HepG2 (cell line): ENCODE measurements around the gene DDHD1. TPM values are rescaled to one million over a fixed set of nuclear protein-coding genes. Genes with fewer than 3 reads are reported as not detected.

ENCODE experiments used
- ELF1 ChIP-seq: sonication (generic); formaldehyde crosslinking; IDR thresholded peaks from 2 replicates; pipeline ENCODE4 v1.4.0; 2020; ENCODE audit warnings: missing genetic modification reagents
- FOXA3 ChIP-seq: IDR thresholded peaks from 2 replicates; pipeline ENCODE4 v1.6.1; 2016; ENCODE audit warnings: missing genetic modification reagents, missing compliant biosample characterization
- ISL2 ChIP-seq: sonication (generic); formaldehyde crosslinking; IDR thresholded peaks from 2 replicates; pipeline ENCODE4 v1.5.0; 2020; ENCODE audit warnings: missing genetic modification reagents
- ONECUT2 ChIP-seq: sonication (generic); formaldehyde crosslinking; IDR thresholded peaks from 2 replicates; pipeline ENCODE4 v1.4.0; 2020; ENCODE audit warnings: missing genetic modification reagents
- SMC3 ChIP-seq: IDR thresholded peaks from 2 replicates; pipeline ENCODE4 v1.6.1; 2011; ENCODE audit warnings: low read length, improper control_type of control experiment
- SUZ12 ChIP-seq: fragments of 150-350 bp; IDR thresholded peaks from 2 replicates; pipeline ENCODE4 v1.6.1; 2014; ENCODE audit warnings: low read depth, low read length
- ZBTB14 ChIP-seq: sonication (generic); formaldehyde crosslinking; IDR thresholded peaks from 2 replicates; pipeline ENCODE4 v1.4.0; 2020; ENCODE audit warnings: missing genetic modification reagents
- ZFP37 ChIP-seq: sonication (generic); formaldehyde crosslinking; IDR thresholded peaks from 2 replicates; pipeline ENCODE4 v1.4.0; 2020; ENCODE audit warnings: missing genetic modification reagents, borderline replicate concordance
- ZNF280D ChIP-seq: sonication (generic); formaldehyde crosslinking; IDR thresholded peaks from 2 replicates; pipeline ENCODE4 v1.5.1; 2020; ENCODE audit warnings: mild to moderate bottlenecking, missing genetic modification reagents
- ZNF660 ChIP-seq: sonication (generic); formaldehyde crosslinking; IDR thresholded peaks from 2 replicates; pipeline ENCODE4 v1.5.1; 2020; ENCODE audit warnings: mild to moderate bottlenecking, low read depth, missing genetic modification reagents, borderline replicate concordance
- ZNF792 ChIP-seq: IDR thresholded peaks from 2 replicates; pipeline ENCODE4 v1.6.1; 2016
- ZSCAN20 ChIP-seq: sonication (generic); formaldehyde crosslinking; IDR thresholded peaks from 2 replicates; pipeline ENCODE4 v1.4.0; 2020; ENCODE audit warnings: missing genetic modification reagents, mild to moderate bottlenecking, borderline replicate concordance
- polyA plus RNA-seq, 8 experiments: library from polyadenylated mRNA; depleted of rRNA in 3 of 8; stranded (reverse) in 7 of 8; unstranded in 1 of 8; fragments of >200 nt; fragmentation: Illumina TruSeq in 4 of 8; extraction: Trizol in 4 of 8; gene quantifications; 2 replicates each; pipeline versions ENCODE4 v1.2.1 to v1.2.3, GENCODE V29; 2011 to 2016; ENCODE audit warnings: low read depth in 4 of 8, missing spikeins in 1 of 8, mixed read lengths in 1 of 8; ENCODE audit not compliant: insufficient read depth in 1 of 8
- total RNA-seq, 5 experiments: library from RNA; depleted of rRNA; stranded (reverse); fragments of >200 nt; fragmentation: Illumina TruSeq; extraction: Trizol; gene quantifications; 2 replicates each; pipeline ENCODE4 v1.2.3, GENCODE V29; 2016; ENCODE audit warnings: low read depth in 1 of 5
- TF ChIP-seq, protein P1 (sequence below): sonication (generic); formaldehyde crosslinking; IDR thresholded peaks from 2 replicates; pipeline ENCODE4 v1.5.0; 2020; ENCODE audit warnings: missing genetic modification reagents
- TF ChIP-seq, protein P2 (sequence below): sonication (generic); formaldehyde crosslinking; IDR thresholded peaks from 2 replicates; pipeline ENCODE4 v1.8.1; 2022; ENCODE audit warnings: low read depth, mild to moderate bottlenecking, missing genetic modification reagents
- TF ChIP-seq, protein P3 (sequence below): sonication (generic); formaldehyde crosslinking; IDR thresholded peaks from 2 replicates; pipeline ENCODE4 v1.5.0; 2020; ENCODE audit warnings: mild to moderate bottlenecking, missing genetic modification reagents, borderline replicate concordance
- TF ChIP-seq, protein P4 (sequence below): sonication (generic); formaldehyde crosslinking; IDR thresholded peaks from 2 replicates; pipeline ENCODE4 v1.8.1; 2022; ENCODE audit warnings: mild to moderate bottlenecking, missing genetic modification reagents

DDHD1 gene
- total and polyA plus RNA-seq, 2 of the 13 experiments (the other 11 are each of a cell fraction or from before 2014, with no cell fraction given): 4.6 to 8.3 TPM

- TF ChIP-seq, protein P1, sequence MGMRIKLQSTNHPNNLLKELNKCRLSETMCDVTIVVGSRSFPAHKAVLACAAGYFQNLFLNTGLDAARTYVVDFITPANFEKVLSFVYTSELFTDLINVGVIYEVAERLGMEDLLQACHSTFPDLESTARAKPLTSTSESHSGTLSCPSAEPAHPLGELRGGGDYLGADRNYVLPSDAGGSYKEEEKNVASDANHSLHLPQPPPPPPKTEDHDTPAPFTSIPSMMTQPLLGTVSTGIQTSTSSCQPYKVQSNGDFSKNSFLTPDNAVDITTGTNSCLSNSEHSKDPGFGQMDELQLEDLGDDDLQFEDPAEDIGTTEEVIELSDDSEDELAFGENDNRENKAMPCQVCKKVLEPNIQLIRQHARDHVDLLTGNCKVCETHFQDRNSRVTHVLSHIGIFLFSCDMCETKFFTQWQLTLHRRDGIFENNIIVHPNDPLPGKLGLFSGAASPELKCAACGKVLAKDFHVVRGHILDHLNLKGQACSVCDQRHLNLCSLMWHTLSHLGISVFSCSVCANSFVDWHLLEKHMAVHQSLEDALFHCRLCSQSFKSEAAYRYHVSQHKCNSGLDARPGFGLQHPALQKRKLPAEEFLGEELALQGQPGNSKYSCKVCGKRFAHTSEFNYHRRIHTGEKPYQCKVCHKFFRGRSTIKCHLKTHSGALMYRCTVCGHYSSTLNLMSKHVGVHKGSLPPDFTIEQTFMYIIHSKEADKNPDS (CRISPR knock-in tag): no peak
- TF ChIP-seq ISL2 (no peak; the same call in 1 of the 2 replicates), SUZ12 (no peak), SMC3 (no peak), ZNF792 (CRISPR knock-in tag) (no peak), ZFP37 (CRISPR knock-in tag) (no peak), FOXA3 (no peak), ZNF280D (CRISPR knock-in tag) (no peak), ZNF660 (CRISPR knock-in tag) (no peak), ZSCAN20 (peak; percentile 83; the same call in 1 of the 2 replicates), ELF1 (peak; percentile 32; the same call in 1 of the 2 replicates), ZBTB14 (CRISPR knock-in tag) (0 out of 2 replicates have a peak, but pooled peaks have one; percentile 32), ONECUT2 (no peak)
- TF ChIP-seq, protein P2, sequence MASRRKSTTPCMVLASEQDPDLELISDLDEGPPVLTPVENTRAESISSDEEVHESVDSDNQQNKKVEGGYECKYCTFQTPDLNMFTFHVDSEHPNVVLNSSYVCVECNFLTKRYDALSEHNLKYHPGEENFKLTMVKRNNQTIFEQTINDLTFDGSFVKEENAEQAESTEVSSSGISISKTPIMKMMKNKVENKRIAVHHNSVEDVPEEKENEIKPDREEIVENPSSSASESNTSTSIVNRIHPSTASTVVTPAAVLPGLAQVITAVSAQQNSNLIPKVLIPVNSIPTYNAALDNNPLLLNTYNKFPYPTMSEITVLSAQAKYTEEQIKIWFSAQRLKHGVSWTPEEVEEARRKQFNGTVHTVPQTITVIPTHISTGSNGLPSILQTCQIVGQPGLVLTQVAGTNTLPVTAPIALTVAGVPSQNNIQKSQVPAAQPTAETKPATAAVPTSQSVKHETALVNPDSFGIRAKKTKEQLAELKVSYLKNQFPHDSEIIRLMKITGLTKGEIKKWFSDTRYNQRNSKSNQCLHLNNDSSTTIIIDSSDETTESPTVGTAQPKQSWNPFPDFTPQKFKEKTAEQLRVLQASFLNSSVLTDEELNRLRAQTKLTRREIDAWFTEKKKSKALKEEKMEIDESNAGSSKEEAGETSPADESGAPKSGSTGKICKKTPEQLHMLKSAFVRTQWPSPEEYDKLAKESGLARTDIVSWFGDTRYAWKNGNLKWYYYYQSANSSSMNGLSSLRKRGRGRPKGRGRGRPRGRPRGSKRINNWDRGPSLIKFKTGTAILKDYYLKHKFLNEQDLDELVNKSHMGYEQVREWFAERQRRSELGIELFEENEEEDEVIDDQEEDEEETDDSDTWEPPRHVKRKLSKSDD (CRISPR knock-in tag): no peak
- TF ChIP-seq, protein P3, sequence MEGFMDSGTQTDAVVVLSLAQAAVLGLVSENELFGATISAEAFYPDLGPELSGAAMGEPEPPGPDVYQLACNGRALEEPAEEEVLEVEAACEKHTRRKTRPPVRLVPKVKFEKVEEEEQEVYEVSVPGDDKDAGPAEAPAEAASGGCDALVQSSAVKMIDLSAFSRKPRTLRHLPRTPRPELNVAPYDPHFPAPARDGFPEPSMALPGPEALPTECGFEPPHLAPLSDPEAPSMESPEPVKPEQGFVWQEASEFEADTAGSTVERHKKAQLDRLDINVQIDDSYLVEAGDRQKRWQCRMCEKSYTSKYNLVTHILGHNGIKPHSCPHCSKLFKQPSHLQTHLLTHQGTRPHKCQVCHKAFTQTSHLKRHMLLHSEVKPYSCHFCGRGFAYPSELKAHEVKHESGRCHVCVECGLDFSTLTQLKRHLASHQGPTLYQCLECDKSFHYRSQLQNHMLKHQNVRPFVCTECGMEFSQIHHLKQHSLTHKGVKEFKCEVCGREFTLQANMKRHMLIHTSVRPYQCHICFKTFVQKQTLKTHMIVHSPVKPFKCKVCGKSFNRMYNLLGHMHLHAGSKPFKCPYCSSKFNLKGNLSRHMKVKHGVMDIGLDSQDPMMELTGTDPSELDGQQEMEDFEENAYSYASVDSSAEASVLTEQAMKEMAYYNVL: no peak
- TF ChIP-seq, protein P4, sequence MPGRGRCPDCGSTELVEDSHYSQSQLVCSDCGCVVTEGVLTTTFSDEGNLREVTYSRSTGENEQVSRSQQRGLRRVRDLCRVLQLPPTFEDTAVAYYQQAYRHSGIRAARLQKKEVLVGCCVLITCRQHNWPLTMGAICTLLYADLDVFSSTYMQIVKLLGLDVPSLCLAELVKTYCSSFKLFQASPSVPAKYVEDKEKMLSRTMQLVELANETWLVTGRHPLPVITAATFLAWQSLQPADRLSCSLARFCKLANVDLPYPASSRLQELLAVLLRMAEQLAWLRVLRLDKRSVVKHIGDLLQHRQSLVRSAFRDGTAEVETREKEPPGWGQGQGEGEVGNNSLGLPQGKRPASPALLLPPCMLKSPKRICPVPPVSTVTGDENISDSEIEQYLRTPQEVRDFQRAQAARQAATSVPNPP (CRISPR knock-in tag): no peak
Measured at GRCh38 chr14:53152887-53153701, at the start of gene DDHD1 (continued).
